Measurements from ENCODE around the gene CTNNA3.

The CTNNA3 gene

GRCh38 chr10:65968437-65968836 lies 1727.6 kb downstream of the CTNNA3 start:
- no peak for DNase-seq

GRCh38 chr10:65964205-65964604 lies 1731.8 kb downstream of the CTNNA3 start:
- no peak for DNase-seq

GRCh38 chr10:65952086-65952485 lies 1743.9 kb downstream of the CTNNA3 start:
- no peak for DNase-seq

- DNase-seq: no peak
Observed at GRCh38 chr10:65950075-65950474, 1745.9 kb downstream of the CTNNA3 start.

- no peak for DNase-seq
Observed at GRCh38 chr10:65949526-65949925, 1746.5 kb downstream of the CTNNA3 start.

GRCh38 chr10:65945061-65945460 lies 1750.9 kb downstream of the CTNNA3 start:
- no peak for DNase-seq

- DNase-seq: no peak
Observed at GRCh38 chr10:65943451-65943850, 1752.5 kb downstream of the CTNNA3 start.

GRCh38 chr10:65940816-65941662 lies 1755.0 kb downstream of the CTNNA3 start:
- DNase-seq: no peak

GRCh38 chr10:65940105-65940504 lies 1755.9 kb downstream of the CTNNA3 start:
- DNase-seq: no peak

- no peak for DNase-seq
Observed at GRCh38 chr10:65931291-65932070, 1764.5 kb downstream of the CTNNA3 start.

GRCh38 chr10:65911151-65911835 lies 1784.7 kb downstream of the CTNNA3 start:
- DNase-seq: no peak

- DNase-seq: no peak
Observed at GRCh38 chr10:65910209-65910608, 1785.8 kb downstream of the CTNNA3 start.

- no peak for DNase-seq
Observed at GRCh38 chr10:65907199-65907712, 1788.7 kb downstream of the CTNNA3 start.

GRCh38 chr10:65903620-65904019 lies 1792.4 kb downstream of the CTNNA3 start:
- DNase-seq: no peak

- no peak for DNase-seq
Observed at GRCh38 chr10:65900271-65900670, 1795.7 kb downstream of the CTNNA3 start.

- no peak for DNase-seq
Observed at GRCh38 chr10:65898055-65898454, 1797.9 kb downstream of the CTNNA3 start.

GRCh38 chr10:65894961-65895360 lies 1801.0 kb downstream of the CTNNA3 start:
- DNase-seq: no peak

GRCh38 chr10:65894379-65894778 lies 1801.6 kb downstream of the CTNNA3 start:
- DNase-seq: no peak

- DNase-seq: no peak
Observed at GRCh38 chr10:65893676-65894075, 1802.3 kb downstream of the CTNNA3 start.

- DNase-seq: no peak
Observed at GRCh38 chr10:65892284-65892683, 1803.7 kb downstream of the CTNNA3 start.

GRCh38 chr10:65891073-65891981 lies 1804.7 kb downstream of the CTNNA3 start:
- no peak for DNase-seq

GRCh38 chr10:65864529-65864928 lies 1831.5 kb downstream of the CTNNA3 start:
- no peak for DNase-seq
